ENCODE data around the gene TMEM208.

Gene TMEM208

DNA sequence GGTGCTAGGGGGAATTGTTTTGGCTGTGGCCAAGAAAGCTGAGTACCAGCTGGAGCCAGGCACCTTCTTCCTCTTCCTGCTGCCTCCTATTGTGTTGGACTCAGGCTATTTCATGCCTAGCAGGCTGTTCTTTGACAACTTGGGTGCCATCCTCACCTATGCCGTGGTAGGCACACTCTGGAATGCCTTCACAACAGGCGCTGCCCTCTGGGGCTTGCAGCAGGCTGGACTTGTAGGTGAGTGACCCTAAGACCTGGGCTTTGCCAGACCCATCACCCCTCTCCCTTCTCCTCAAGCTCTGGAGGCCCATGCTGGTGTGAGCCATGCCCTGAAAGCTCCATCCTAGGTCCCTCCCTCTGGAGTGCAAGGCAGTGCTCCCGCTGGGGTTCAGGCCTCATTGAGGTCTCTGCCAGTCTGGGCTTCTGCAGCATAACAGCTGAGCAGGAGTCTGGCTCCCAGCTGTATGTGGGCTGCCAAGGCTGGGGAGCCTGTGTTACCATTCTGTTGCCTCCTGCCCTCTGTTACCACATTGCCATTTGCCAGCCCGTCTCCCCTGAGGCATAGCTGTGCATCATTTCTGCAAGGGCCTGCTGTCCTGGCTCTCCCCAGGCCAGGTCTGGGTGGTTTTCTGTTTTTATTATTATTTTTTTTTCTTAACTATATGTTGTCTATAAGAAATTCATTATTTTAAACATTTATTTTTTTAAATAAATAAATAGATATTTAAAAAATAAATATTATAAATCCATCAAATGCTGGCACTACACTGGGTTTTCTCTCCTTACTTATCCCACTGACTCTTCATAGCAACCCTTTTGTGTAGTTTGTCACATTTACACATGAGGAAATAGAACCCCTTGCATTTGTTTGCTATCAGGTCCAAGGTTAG, 25.9 kb downstream of the TMEM208 start:
- Mint-ChIP-seq H3K4me3 (no peak overlapping the region), H3K4me1 (ENCODE audit: low read depth) (peaks cover 11% of the 10 kb centered on the region), H3K27ac (no peak overlapping the region), H3K9me3 (no peaks in the 10 kb centered on the region), H3K36me3 (ENCODE audit: low read depth) (no peaks in the 10 kb centered on the region), H3K27me3 (ENCODE audit: low read depth) (peaks cover 12% of the 10 kb centered on the region)
- no peak for DNase-seq (ENCODE audit: low spot score)

DNA sequence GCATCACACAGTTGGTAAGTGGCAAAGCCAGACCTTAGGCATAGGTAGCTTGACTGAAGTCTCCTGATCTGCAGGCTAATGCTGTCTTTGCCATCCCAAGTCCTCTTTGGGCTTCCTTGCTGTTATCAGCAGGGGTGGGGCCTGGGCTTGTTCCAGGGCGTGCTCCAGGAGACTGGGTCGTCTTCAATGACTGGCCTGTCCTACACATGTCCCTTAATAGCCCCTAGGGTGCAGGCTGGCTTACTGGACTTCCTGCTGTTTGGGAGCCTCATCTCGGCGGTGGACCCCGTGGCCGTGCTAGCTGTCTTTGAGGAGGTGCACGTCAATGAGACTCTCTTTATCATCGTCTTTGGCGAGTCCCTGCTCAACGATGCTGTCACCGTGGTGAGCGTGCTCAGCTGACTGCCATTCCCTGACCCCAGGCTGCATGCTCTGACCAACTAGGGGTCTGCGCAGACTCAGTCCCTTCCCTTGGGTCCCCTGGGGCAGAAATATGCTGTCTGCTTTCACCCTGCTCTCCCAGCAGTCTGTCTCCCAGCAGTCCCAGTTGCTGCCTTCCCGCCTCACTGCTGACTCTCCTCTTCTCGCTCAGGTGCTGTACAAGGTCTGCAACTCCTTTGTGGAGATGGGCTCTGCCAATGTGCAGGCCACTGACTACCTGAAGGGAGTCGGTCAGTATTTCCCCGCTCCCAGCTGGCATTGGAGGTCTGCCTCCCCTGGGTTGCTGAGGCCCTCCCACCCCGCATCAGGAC, 28.0 kb downstream of the TMEM208 start:
- no peak for DNase-seq (ENCODE audit: low spot score)
- H3K27ac Mint-ChIP-seq: no peak overlapping the region
- no peaks in the 10 kb centered on the region for H3K9me3 Mint-ChIP-seq
- H3K36me3 Mint-ChIP-seq (ENCODE audit: low read depth): no peaks in the 10 kb centered on the region
- H3K4me3 Mint-ChIP-seq: no peak overlapping the region
- no peaks in the 10 kb centered on the region for H3K4me1 Mint-ChIP-seq (ENCODE audit: low read depth)
- peaks cover 4% of the 10 kb centered on the region for H3K27me3 Mint-ChIP-seq (ENCODE audit: low read depth)

DNA sequence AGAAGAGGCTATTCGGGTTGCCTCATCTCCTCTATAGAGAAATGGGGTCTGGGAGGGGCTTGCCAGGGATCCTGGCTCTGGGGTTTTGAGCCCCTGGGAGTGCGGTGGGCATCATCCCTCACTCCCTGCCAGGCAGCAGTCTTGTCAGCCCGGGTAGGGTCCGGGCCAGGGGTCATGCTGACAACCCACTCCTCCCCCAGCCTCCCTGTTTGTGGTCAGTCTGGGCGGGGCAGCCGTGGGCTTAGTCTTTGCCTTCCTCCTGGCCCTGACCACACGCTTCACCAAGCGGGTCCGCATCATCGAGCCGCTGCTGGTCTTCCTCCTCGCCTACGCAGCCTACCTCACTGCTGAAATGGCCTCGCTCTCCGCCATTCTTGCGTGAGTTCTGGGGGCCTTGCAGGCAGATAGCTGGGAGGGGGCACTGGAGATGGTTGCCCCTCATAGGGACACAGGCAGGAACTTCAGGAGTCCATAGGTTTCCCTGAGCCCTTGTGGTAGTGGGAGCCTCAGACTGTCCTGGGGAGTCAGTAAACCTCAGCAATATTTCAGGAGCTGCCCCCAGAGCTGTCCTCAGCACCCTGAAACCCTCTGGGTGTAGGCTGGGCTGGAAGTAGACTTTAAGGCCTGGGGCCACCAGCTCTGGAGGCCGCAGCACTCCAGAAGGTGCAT, 28.8 kb downstream of the TMEM208 start:
- Mint-ChIP-seq H3K36me3 (ENCODE audit: low read depth) (peaks cover 2% of the 10 kb centered on the region), H3K9me3 (no peaks in the 10 kb centered on the region), H3K4me1 (ENCODE audit: low read depth) (peaks cover 3% of the 10 kb centered on the region), H3K4me3 (no peak overlapping the region), H3K27ac (no peak overlapping the region), H3K27me3 (ENCODE audit: low read depth) (no peaks in the 10 kb centered on the region)
- DNase-seq (ENCODE audit: low spot score): no peak

DNA sequence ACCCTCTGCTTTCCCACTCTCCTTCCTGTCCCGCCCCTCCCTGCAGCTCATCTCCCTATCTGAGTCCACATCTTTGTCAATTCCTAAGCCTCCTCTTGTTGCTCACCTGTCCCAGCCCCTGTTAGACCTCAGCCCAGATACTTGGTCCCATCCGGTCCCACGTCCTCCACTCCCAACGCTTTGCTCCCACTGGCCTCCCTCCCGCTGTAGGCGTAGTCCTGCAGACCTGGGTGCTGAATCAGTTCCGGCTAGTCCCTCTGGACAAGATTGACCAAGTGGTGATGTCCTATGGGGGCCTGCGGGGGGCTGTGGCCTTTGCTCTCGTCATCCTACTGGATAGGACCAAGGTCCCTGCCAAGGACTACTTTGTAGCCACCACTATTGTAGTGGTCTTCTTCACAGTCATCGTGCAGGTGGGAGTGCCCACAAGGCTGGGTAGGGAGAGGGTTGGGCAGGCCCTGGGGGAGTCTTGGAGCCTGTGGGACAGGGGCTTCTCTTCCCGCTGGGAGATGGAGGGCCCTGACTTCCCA, 29.8 kb downstream of the TMEM208 start:
- H3K4me1 Mint-ChIP-seq (ENCODE audit: low read depth): peaks cover 5% of the 10 kb centered on the region
- no peaks in the 10 kb centered on the region for H3K9me3 Mint-ChIP-seq
- H3K27me3 Mint-ChIP-seq (ENCODE audit: low read depth): no peaks in the 10 kb centered on the region
- H3K27ac Mint-ChIP-seq: no peak overlapping the region
- H3K4me3 Mint-ChIP-seq: no peak overlapping the region
- DNase-seq (ENCODE audit: low spot score): no peak
- peaks cover 2% of the 10 kb centered on the region for H3K36me3 Mint-ChIP-seq (ENCODE audit: low read depth)

DNA sequence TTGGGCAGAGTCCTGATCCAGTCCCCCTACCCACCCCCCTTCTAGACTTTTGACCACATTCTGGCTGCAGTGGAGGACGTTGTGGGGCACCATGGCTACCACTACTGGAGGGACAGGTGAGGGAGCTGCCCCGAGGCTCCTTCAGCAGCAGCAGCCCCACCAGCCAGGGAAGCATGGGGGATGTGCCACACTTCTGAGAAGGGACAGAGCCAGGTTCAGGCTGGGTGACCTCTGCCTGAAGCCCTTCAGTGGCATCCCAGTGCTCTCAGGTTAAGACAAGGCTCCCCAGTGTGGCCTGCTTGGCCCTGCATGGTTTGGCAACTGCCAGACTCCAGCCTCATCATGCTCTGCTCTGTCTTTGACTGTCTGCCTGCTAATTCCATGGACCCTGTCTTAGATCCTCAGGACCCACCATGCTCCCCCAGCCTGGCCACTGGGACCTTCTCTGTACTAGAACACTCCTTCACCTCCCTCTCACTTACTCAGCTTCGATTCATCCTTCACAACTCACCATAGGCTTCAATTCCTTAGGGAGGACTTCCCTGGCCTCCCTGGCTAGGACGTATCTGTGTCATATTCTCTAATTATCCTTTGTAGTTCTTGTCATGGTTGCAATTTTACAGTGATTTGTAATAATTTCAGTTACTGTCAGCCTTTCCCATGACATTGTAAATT, 30.7 kb downstream of the TMEM208 start:
- DNase-seq (ENCODE audit: low spot score): no peak
- peaks cover 5% of the 10 kb centered on the region for H3K4me1 Mint-ChIP-seq (ENCODE audit: low read depth)
- H3K9me3 Mint-ChIP-seq: no peaks in the 10 kb centered on the region
- peaks cover 2% of the 10 kb centered on the region for H3K36me3 Mint-ChIP-seq (ENCODE audit: low read depth)
- no peak overlapping the region for H3K27ac Mint-ChIP-seq
- H3K4me3 Mint-ChIP-seq: no peak overlapping the region
- H3K27me3 Mint-ChIP-seq (ENCODE audit: low read depth): no peaks in the 10 kb centered on the region

DNA sequence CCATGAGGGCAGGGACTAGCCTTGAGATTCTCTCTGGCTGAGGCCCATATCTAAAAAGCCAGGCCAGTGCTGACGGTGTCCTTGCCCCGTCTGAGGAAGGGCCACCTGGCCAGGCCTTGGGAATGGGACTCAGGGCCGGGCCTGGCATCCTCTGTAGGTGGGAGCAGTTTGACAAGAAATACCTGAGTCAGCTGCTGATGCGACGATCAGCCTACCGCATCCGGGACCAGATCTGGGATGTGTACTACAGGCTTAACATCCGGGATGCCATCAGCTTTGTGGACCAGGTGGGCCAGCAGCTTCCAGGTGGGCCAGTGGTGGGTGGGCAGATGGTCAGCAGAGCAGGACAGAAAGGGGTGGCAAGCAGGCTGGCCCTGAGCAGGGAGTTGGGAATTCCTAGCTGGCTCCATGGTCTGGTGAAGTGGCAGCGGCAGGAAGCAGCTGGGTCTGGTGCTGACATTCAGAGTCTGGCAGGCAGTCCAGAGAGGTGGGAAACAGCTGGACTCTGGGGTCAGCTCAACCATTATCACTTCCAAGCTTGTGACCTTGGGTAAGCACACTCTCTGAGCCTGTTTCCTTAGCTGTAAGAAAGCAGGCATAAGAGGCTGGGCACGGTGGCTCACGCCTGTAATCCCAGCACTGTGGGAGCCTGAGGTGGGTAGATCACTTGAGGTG, 31.4 kb downstream of the TMEM208 start:
- peaks cover 5% of the 10 kb centered on the region for H3K4me1 Mint-ChIP-seq (ENCODE audit: low read depth)
- no peak overlapping the region for H3K27ac Mint-ChIP-seq
- peaks cover 2% of the 10 kb centered on the region for H3K36me3 Mint-ChIP-seq (ENCODE audit: low read depth)
- no peaks in the 10 kb centered on the region for H3K27me3 Mint-ChIP-seq (ENCODE audit: low read depth)
- H3K4me3 Mint-ChIP-seq: no peak overlapping the region
- no peaks in the 10 kb centered on the region for H3K9me3 Mint-ChIP-seq
- DNase-seq (ENCODE audit: low spot score): no peak

DNA sequence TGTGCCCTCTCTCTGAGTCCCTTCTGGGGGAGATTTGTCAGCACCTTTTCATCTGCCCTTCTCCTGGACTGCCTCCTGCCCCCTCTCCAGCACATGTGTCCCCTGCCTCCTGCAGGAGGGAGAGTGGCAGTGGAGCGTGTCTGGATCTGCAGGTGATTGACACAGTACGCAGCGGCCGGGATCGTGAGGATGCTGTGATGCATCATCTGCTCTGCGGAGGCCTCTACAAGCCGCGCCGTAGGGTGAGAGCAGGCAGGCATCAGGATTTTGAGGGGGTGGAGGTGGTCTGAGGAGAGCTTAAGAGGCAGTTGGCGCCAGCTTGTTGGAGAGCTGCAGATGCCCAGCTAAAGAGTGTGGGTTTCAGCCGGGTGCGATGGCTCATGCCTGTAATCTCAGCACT, 32.8 kb downstream of the TMEM208 start:
- Mint-ChIP-seq H3K4me1 (ENCODE audit: low read depth) (peaks cover 5% of the 10 kb centered on the region), H3K4me3 (no peak overlapping the region), H3K27me3 (ENCODE audit: low read depth) (no peaks in the 10 kb centered on the region), H3K9me3 (no peaks in the 10 kb centered on the region), H3K36me3 (ENCODE audit: low read depth) (peaks cover 2% of the 10 kb centered on the region), H3K27ac (no peak overlapping the region)
- no peak for DNase-seq (ENCODE audit: low spot score)

DNA sequence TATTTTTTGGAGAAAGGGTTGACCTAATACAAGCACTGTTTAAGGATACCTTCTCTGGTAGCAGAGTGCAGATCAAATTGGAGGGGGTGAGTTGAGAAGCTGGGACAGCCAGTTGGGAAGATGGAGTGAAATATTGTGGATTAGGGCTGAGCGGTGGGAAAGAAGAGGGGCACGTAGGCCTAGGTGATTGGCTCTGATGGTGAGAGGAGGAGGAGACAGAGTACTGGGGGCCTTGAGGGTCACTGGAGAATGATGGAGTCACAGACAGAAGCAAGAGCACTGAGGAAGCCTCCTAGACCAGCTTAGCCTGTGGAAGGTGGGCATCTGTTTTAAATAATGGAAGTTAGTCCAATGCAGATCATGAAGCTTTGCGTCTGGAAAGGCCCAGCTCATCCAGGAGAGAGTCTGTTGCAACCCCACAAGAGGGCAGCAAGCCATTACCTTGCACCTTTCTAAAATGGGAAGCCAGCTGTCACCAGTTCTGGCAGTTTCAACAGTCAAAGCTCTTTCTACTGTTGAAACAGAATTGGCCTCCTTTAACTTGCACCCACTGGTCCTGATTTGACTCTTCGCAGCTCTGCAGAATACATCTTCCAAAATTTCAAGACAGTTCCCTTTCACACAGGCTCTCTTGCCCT, 33.6 kb downstream of the TMEM208 start:
- Mint-ChIP-seq H3K4me1 (ENCODE audit: low read depth) (peaks cover 5% of the 10 kb centered on the region), H3K36me3 (ENCODE audit: low read depth) (peaks cover 2% of the 10 kb centered on the region), H3K27ac (peak overlapping the region; percentile 29), H3K27me3 (ENCODE audit: low read depth) (no peaks in the 10 kb centered on the region), H3K9me3 (no peaks in the 10 kb centered on the region), H3K4me3 (no peak overlapping the region)
- DNase-seq (ENCODE audit: low spot score): no peak

DNA sequence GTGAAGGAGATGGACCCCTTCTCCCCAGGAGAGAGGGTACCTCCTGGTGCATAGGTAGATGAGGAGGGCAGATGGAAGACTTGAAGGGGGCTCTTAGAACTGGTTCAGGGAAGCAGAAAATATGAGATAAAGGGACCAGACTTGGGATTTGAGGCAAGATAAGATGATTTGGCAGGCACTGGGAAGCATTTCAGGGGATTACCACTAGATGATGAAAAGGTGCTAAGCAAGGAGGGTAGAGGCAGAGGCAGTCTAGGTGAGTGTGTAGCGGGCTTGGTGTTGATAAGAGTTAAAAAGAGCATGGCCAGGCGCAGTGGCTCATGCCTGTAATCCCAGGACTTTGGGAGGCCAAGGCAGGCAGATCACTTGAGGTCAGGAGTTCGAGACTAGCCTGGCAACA, 36.3 kb downstream of the TMEM208 start:
- no peak for DNase-seq (ENCODE audit: low spot score)
- Mint-ChIP-seq H3K36me3 (ENCODE audit: low read depth) (peaks cover 2% of the 10 kb centered on the region), H3K27me3 (ENCODE audit: low read depth) (no peaks in the 10 kb centered on the region), H3K27ac (no peak overlapping the region), H3K4me1 (ENCODE audit: low read depth) (peaks cover 5% of the 10 kb centered on the region), H3K9me3 (no peaks in the 10 kb centered on the region), H3K4me3 (no peak overlapping the region)

DNA sequence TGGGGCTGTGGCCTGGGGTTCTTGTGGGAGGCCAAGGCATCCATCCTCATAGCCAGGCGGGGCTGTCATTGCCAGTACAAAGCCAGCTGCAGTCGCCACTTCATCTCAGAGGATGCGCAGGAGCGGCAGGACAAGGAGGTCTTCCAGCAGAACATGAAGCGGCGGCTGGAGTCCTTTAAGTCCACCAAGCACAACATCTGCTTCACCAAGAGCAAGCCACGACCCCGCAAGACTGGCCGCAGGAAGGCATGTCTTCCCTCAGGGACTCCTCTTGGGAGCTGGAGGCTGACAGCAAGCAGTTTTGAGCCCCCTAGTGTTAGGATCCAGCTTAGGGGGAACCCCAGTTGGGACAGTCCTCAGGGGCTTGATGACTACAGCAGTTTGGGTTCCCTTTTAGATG, 37.3 kb downstream of the TMEM208 start:
- H3K9me3 Mint-ChIP-seq: no peaks in the 10 kb centered on the region
- H3K4me3 Mint-ChIP-seq: no peak overlapping the region
- peaks cover 2% of the 10 kb centered on the region for H3K36me3 Mint-ChIP-seq (ENCODE audit: low read depth)
- H3K27me3 Mint-ChIP-seq (ENCODE audit: low read depth): no peaks in the 10 kb centered on the region
- no peak for DNase-seq (ENCODE audit: low spot score)
- H3K4me1 Mint-ChIP-seq (ENCODE audit: low read depth): peaks cover 5% of the 10 kb centered on the region
- no peak overlapping the region for H3K27ac Mint-ChIP-seq

DNA sequence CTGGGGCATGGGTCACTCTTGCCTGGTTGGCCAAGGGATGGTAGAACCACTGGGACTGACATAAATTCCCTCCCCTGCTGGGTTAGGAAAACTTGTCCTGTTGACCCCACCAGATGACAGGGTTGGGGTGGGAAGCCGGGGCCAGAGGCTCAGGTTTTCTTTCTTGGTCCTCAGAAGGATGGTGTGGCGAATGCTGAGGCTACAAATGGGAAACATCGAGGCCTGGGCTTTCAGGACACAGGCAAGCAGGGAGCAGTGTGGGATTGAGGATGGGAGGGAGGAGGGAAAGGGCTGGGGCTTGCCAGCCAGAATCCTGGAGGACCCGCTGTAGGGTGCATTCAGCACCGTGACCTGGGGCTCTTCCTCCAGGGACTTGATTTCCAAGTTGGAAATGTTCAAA, 37.9 kb downstream of the TMEM208 start:
- Mint-ChIP-seq H3K9me3 (no peaks in the 10 kb centered on the region), H3K27me3 (ENCODE audit: low read depth) (no peaks in the 10 kb centered on the region), H3K27ac (no peak overlapping the region), H3K4me1 (ENCODE audit: low read depth) (peaks cover 5% of the 10 kb centered on the region), H3K36me3 (ENCODE audit: low read depth) (peaks cover 2% of the 10 kb centered on the region), H3K4me3 (no peak overlapping the region)
- no peak for DNase-seq (ENCODE audit: low spot score)

DNA sequence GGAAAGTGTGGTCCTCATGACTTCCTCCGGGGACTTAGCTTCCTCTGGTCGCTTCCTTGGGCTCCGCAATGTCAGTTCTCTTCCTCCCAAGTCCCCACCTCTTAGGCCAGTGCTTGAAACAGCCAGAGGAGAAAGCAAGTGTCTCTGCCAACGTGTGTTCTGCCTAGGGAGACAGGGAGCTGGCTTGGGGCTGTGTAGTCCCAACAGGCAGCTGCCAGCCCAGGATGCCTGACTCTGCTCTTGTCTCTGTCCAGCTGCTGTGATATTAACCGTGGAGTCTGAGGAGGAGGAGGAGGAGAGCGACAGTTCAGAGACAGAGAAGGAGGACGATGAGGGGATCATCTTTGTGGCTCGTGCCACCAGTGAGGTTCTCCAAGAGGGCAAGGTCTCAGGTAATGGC, 38.9 kb downstream of the TMEM208 start:
- Mint-ChIP-seq H3K36me3 (ENCODE audit: low read depth) (no peaks in the 10 kb centered on the region), H3K4me3 (no peak overlapping the region), H3K27ac (no peak overlapping the region), H3K9me3 (no peaks in the 10 kb centered on the region), H3K4me1 (ENCODE audit: low read depth) (peaks cover 2% of the 10 kb centered on the region), H3K27me3 (ENCODE audit: low read depth) (no peaks in the 10 kb centered on the region)
- DNase-seq (ENCODE audit: low spot score): no peak

DNA sequence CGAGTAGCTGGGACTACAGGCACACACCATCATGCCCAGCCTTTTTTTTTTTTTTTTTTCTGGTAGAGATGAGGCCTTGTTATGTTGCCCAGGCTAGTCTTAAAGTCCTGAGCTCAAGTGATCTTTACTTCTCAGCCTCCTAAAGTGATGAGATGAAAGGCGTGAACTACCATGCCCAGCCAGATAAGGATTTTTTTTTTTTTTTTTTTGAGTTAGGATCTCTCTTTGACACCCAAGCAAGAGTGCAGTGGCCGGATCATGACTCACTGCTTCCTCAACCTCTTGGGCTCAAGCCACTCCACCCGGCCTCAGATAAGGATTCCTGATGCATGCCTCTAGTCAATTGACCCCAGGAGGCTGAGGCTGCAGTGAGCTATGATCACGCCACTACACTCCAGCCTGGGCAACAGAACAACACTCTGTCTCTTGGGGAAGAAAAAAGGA, 41.2 kb downstream of the TMEM208 start:
- H3K27me3 Mint-ChIP-seq (ENCODE audit: low read depth): no peaks in the 10 kb centered on the region
- H3K27ac Mint-ChIP-seq: no peak overlapping the region
- DNase-seq (ENCODE audit: low spot score): no peak
- no peaks in the 10 kb centered on the region for H3K9me3 Mint-ChIP-seq
- H3K36me3 Mint-ChIP-seq (ENCODE audit: low read depth): no peaks in the 10 kb centered on the region
- H3K4me1 Mint-ChIP-seq (ENCODE audit: low read depth): no peaks in the 10 kb centered on the region
- no peak overlapping the region for H3K4me3 Mint-ChIP-seq

All from T-helper 2 cell treated with Interferon-gamma antibody and Interleukin-4, amounts not matched to agents 5 μg/mL and 100 μg/mL, for 36 hours (primary cell).